Left ventricle myocardium superior (tissue), 1 donor: ENCODE data around the gene FBXO2. TPM values are rescaled to one million over a fixed set of nuclear protein-coding genes. Genes with fewer than 3 reads are reported as not detected.

Source experiments
- ATAC-seq: fragments of 200-7000 bp; cut with Tn5 transposase; one replicate; pipeline ENCODE4 v1.9.1; 2020; ENCODE audit warnings: mild to moderate bottlenecking, moderate library complexity
- DNase-seq: peaks from one replicate; pipeline ENCODE4 v3.0.0-alpha.2; 2020
- intact Hi-C: fragments of 100-400 bp; cut with micrococcal nuclease; formaldehyde crosslinking; loops from one replicate; pipeline ENCODE4 v1.11.0; 2022
- total RNA-seq: library from RNA; stranded (reverse); fragmentation: NEBNext Ultra II Directional; extraction: Animal tissue kit (Norgen Biotek cat#: 25700); gene quantifications from one replicate; pipeline ENCODE4 v1.2.1, GENCODE V29; 2021
- donor health status: DM: no; HTN: yes; CAD: no; lungs with severe emphysema.

Gene FBXO2
- total RNA-seq, 1 donor from 2014 or later: 3.9 TPM

- no peak for DNase-seq
- intact Hi-C loops: no loop called here
- ATAC-seq: no peak
Observed at GRCh38 chr1:11641776-11642305, 12.4 kb downstream of the FBXO2 start.

DNA sequence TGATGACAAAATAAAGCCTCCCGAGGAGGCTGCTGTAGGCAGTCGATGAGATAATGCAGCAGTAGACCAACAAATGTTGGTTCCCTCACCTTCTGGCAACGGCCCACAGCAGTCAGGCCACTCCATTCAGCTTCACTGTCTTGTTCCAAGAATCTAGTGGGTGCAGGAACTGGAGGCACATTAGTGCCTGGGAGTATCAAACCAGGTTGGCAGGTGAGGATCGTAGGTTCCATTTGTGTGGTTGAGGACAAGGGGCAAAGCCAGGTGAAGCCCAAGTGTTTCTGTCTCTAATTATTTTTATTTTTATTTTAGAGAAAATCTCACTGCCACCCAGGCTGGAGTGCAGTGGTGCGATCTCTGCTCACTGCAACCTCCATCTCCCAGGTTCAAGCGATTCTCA lies 13.3 kb downstream of the FBXO2 start:
- no peak for DNase-seq
- ATAC-seq: no peak
- intact Hi-C loops: no loop called here

- intact Hi-C loops: no loop called here
- ATAC-seq (no peak), DNase-seq (no peak)
Observed at GRCh38 chr1:11640101-11640500, 14.1 kb downstream of the FBXO2 start.

- intact Hi-C loops: no loop called here
- ATAC-seq (no peak), DNase-seq (no peak)
Observed at GRCh38 chr1:11639372-11639771, 14.9 kb downstream of the FBXO2 start.

DNA sequence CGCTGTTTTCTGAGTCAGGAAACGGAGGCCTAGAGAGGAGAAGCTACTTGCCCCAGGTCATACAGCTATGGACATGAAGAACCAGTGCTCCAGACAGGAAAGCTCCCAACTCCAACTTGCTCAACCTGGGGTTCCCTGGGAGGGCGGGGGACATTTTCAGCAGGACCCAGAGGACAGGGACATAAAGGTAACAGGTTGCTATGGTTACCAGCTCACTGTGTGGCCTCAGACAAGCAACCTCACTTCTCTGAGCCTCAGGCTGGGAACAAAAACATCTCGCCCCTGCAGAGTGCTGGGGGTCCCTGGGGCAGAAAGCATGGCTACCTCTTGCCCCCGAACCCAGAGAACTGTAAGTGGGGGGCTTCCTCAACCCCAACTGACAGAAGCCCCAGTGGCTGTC lies 16.1 kb downstream of the FBXO2 start:
- DNase-seq (no peak), ATAC-seq (no peak)
- intact Hi-C loops: no loop called here

DNA sequence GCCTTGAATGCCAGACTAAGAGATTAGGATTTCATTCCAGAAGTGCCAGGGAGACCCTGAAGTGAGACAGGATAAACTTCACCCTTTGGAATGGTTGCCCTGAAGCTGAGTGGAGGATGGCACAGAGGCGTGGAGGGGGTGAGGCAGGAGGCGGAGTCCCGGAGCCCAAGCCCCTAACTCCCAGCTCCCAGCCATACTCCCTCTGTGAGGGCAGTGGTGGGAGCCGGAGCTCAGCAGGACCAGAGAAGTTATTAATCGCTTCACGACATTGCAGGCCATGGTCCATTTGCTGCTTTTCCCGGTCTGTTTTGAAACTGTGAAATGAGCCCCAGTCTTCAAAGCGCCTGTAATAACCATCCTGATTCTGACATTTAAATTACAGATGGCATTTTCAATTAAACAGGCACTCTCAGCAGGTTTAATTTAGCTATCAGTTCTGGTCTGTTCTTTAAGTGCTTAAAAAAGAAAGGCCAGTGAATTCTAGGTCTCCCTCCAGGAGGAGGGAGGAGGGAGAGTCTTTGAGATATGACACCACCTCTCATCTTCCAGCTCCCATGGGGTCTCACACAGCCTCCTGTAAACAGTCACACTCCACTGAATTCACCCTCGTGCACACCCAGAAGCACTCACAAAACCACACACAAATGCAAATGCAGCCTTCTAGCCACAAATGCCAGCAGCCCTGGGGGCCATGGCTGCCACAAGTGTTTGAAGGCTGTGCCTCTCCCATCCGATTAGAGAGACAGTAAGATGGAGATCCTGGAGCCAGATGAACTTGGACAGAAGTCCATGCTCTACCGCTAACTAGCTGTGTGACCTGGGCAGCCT lies 19.6 kb downstream of the FBXO2 start:
- ATAC-seq: no peak
- intact Hi-C loops: no loop called here
- DNase-seq: no peak

GRCh38 chr1:11629184-11630016 lies 24.8 kb downstream of the FBXO2 start:
- ATAC-seq (no peak), DNase-seq (no peak)
- intact Hi-C loops: no loop called here

DNA sequence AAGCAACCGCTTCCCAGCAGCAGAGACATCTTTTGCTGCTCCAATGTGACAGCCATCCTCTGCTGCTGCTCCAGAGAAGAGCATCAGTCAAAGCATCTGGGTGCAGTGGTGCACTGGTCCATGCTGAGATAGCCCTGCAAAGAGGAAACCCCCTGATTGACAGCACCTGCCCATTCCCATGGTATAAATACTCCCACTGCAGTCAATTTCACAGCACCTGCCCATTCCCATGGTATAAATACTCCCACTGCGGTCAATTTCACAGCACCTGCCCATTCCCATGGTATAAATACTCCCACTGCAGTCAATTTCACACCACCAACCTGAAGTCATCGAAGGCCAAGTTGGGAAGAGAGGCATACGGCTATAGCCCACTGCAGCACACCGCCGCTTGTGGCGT lies 25.5 kb downstream of the FBXO2 start:
- ATAC-seq: no peak
- no peak for DNase-seq
- intact Hi-C loops: no loop called here

- intact Hi-C loops: no loop called here
- no peak for ATAC-seq
- DNase-seq: no peak
Observed at GRCh38 chr1:11626551-11626950, 27.7 kb downstream of the FBXO2 start.

- intact Hi-C loops: no loop called here
- ATAC-seq (no peak), DNase-seq (no peak)
Observed at GRCh38 chr1:11623702-11624101, 30.5 kb downstream of the FBXO2 start.

GRCh38 chr1:11622398-11622797 lies 31.8 kb downstream of the FBXO2 start:
- ATAC-seq: no peak
- intact Hi-C loops: no loop called here

DNA sequence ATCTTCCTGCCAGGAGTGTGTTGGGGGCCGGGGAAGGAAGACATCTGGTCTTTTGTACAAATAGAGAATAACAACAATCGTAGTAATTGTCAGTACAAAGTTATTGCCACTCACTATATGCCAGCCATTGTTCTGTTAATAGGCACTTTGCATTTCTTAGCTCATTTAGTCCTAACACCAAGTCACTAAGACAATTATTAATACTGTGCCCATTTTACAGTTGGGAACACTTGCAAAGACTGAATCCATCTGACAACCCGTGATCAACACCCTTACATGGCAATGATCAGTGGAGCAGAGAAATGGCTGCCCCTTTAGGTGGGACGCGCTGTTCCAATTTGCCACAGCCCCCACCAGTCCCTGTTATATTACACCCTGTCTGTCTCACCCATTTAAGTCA lies 33.3 kb downstream of the FBXO2 start:
- DNase-seq (no peak), ATAC-seq (no peak)
- intact Hi-C loops: no loop called here

More at GRCh38 chr1:11622398-11622797, 31.8 kb downstream of the FBXO2 start:
- no peak for DNase-seq

DNA sequence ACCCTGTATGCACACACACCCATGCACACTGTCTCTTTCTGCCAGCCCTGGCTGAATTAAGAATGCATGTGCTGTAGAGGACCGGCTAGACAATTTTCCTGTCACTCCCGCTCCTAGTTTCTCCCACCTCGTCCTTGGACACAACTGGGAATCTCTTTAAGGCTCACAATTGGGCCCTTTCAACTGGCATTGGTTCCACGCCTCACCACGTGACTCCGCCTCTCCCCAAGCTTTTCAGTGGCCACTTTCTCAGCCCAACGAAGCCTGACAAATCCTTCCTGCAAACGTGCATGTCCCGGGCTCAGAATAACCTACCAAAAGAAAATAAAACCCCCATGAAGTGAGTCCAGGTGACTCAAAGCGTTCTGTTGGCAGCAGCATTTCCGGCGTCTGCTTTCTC lies 33.8 kb downstream of the FBXO2 start:
- intact Hi-C loops: no loop called here

GRCh38 chr1:11617741-11618140 lies 36.5 kb downstream of the FBXO2 start:
- intact Hi-C loops: no loop called here
- no peak for DNase-seq
- ATAC-seq: no peak

More for the DNA sequence above, 33.8 kb downstream of the FBXO2 start:
- DNase-seq: no peak
- no peak for ATAC-seq

- DNase-seq (no peak), ATAC-seq (no peak)
- intact Hi-C loops: no loop called here
Observed at GRCh38 chr1:11617314-11617713, 36.9 kb downstream of the FBXO2 start.

- DNase-seq: no peak
Observed at GRCh38 chr1:11616766-11617165, 37.5 kb downstream of the FBXO2 start.

GRCh38 chr1:11615090-11615489 lies 39.1 kb downstream of the FBXO2 start:
- ATAC-seq (no peak), DNase-seq (no peak)
- intact Hi-C loops: no loop called here

More at GRCh38 chr1:11616766-11617165, 37.5 kb downstream of the FBXO2 start:
- intact Hi-C loops: no loop called here
- no peak for ATAC-seq

- ATAC-seq (no peak), DNase-seq (no peak)
- intact Hi-C loops: no loop called here
Observed at GRCh38 chr1:11613347-11613746, 40.9 kb downstream of the FBXO2 start.

DNA sequence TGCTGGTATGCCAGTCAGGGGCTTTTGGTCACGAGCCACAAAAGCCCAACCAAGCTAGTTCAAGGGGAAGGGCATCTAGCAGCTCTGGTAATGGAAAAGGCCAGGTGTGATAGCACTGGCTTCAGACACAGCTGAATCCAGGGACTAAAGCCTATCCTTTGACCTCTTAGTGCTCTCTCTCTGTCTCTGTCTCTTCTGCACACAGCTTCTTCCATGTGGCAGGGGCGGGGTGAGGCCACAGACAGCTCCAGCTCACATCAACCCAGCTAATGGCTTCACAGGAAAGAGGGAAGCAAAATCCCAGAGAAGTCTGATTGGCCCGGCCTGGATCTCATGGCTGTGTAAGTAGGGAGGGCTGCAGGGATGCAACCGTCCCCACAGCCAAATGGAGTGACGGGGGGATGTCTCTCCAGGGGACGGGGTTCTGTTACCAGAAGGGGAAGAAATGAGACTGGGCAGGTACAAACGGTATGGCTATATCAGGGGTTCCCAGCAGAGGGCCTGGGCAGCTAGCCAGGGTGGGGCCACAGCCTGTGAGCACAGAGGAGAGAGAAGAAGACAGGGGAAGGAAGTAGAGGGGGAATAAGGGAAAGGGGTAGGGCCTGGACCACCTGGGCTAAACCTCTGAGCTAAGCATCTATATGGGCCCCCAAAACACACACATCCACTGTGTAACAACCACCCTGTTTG lies 42.4 kb downstream of the FBXO2 start:
- intact Hi-C loops: no loop called here
- no peak for ATAC-seq

More for the DNA sequence above, 42.4 kb downstream of the FBXO2 start:
- no peak for DNase-seq
